NCI-H2081 (cell line): Measurements from ENCODE around the gene TMEM181.
"Not testable (repeated sequence)": the region's sequence is repeated elsewhere in the genome, so short reads cannot be mapped to it uniquely, and the experiment has no call there.

Experiments
- DNase-seq, 2 experiments: peaks; one replicate each; lab custom pipeline; 2025; lab: John Stamatoyannopoulos, UW

Gene TMEM181, protein sequence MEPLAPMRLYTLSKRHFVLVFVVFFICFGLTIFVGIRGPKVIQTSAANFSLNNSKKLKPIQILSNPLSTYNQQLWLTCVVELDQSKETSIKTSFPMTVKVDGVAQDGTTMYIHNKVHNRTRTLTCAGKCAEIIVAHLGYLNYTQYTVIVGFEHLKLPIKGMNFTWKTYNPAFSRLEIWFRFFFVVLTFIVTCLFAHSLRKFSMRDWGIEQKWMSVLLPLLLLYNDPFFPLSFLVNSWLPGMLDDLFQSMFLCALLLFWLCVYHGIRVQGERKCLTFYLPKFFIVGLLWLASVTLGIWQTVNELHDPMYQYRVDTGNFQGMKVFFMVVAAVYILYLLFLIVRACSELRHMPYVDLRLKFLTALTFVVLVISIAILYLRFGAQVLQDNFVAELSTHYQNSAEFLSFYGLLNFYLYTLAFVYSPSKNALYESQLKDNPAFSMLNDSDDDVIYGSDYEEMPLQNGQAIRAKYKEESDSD

GRCh38 chr6:158559895-158560835 lies at the start of gene TMEM181:
TMEM181 (plus strand) TSS chr6:158560091; CDS start chr6:158560225, 134 bp downstream.
- peak; percentile 39 to 79 for DNase-seq

DNA sequence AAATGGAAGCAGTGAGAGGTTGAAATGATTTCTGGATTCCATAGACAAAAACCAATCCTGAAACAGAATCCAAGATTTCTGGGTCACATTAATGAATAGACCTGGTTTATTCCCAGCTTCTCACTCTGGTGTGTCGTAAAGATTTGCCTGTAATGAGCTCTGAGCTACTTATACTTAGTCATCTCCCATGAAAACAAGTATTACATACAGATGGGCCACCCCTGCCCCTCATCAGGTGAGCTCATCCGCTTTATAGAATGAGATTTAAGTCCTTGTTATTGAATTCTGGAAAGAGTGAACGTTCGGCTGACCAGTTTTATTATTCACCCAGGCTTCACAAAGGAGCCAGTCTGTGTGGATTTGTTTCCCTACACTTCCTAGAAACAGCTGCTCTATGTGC lies 47.1 kb upstream of the TMEM181 start:
- no peak for DNase-seq

DNA sequence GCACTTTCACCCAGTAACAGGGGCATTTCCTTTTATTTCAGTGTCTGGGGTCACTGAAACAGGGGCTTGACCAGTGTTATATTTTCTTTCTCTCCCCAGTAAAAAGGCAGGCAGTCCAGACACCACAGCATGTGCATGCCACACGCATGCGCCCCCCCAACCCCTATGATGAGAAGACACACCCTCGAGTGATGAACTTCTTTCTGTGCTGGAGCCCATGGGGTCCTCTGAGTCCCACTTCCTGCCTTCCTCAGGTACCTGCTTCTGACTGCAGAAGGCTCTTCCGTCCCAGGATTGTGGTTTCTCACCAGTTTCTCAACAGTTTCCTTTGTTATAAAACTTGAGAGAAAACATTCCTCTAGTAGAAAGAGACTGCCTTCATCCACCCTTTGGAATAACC lies 45.7 kb upstream of the TMEM181 start:
- no peak for DNase-seq

DNA sequence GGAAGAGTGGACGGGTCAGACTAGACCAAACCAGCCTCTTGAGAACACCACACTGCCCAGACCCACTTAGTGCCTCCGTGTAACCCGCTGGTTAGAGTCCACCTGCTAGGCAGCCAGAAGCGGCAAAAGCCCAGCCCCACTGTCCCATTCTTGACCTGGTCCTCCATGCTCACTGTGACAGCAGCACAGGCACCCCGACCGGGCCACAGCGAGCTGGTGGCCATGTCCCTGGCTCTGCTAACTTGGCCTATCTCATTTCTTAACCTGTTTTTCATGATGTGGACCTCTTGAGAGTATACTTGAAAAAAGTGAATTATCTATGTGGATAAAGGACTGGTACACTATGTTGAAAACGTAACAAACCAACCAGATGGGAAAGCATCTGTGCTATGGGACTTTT lies 44.9 kb upstream of the TMEM181 start:
- DNase-seq = no peak

DNA sequence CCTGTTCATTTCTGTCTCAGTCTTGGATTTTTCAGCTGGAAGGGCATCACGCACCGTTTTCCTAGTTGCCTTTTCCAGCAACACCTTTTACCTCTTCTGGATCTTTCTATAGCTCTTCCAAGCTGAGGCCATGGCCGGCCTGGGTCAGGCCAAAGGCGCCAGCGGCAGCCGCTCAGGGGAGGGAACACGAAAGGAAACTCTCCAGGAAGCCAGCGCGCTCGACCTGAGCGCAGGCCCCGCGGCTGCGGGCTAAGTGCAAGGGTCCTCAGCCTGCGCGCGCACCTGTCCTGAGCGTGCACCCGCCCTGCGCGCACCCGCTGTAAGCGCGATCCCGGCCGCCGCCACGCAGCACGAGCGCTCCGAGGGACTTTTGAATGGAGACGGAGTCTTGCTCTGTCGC lies 43.8 kb upstream of the TMEM181 start:
- no peak for DNase-seq

DNA sequence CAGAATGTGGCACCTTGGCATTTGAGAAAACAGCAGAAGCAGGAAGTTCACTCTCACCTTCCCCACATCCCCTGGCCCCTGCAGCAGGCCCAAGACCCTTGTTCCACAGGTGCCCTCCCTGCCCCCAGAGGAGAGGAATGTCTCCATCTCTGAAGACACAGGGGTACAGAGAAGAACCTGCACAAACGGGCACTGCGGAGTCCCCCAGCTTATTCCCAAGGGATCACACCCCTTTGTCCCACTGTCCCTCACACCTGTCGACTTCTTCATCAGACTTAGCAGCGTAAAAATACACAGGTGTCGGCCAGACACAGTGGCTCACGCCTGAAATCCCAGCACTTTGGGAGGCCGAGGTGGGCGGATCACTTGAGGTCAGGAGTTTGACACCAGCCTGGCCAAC lies 42.9 kb upstream of the TMEM181 start:
- DNase-seq = no peak

- no peak for DNase-seq
Observed at GRCh38 chr6:158517581-158517980, 42.3 kb upstream of the TMEM181 start.

GRCh38 chr6:158518191-158519127 lies 41.4 kb upstream of the TMEM181 start:
- DNase-seq = peak; percentile 41 to 75

GRCh38 chr6:158519300-158519699 lies 40.6 kb upstream of the TMEM181 start:
- DNase-seq = no peak

- DNase-seq = no peak
Observed at GRCh38 chr6:158519761-158520160, 40.1 kb upstream of the TMEM181 start.

DNA sequence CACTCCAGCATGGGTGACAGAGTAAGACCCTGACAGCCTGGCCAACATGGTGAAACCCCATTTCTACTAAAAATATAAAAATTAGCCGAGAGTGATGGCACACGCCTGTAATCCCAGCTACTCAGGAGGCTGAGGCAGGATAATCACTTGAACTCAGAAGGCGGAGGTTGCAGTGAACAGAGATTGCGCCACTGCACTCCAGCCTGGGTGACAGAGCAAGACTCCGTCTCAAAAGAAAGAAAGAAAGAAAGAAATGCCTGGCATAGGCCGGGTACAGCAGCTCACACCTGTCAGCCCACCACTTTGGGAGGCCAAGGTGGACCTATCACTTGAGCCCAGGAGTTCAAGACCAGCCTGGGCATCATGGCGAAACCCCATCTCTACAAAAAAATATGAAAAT lies 38.9 kb upstream of the TMEM181 start:
- DNase-seq = not testable (repeated sequence)

DNA sequence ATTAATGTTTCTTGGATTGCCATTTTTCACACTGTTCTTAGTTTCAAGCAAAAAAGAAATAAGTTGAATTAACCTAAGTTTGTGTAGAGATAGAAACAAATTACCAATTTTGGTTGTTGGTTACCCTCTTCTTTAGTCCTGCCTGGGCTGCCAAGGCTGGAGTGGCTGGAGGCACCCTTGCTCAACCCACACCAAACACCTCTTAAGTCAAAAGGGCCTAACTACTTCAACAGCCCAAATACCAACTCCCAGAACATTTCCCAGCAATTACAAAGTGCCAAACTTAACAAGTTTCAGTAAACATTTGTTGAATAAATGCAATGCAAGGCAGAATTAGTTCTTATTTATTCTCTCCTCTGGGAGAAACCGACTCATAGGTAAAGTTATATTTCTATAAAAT lies 38.1 kb upstream of the TMEM181 start:
- DNase-seq = no peak

DNA sequence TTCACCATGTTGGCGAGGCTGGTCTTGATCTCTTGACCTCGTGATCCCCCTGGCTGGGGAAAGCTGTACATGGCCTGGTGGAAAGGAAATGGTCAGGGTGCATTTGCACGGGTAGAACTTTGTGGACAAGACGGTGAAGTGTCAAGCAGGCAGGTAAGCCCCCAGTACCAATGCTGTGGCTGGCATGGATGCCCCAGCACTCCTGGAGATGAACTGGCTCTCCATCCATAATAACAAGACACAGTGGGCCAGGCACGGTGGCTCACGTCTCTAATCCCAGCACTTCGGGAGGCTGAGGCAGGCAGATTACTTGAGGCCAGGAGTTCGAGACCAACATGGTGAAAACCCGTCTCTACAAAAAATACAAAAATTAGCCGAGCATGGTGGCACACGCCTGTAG lies 37.3 kb upstream of the TMEM181 start:
- no peak for DNase-seq

DNA sequence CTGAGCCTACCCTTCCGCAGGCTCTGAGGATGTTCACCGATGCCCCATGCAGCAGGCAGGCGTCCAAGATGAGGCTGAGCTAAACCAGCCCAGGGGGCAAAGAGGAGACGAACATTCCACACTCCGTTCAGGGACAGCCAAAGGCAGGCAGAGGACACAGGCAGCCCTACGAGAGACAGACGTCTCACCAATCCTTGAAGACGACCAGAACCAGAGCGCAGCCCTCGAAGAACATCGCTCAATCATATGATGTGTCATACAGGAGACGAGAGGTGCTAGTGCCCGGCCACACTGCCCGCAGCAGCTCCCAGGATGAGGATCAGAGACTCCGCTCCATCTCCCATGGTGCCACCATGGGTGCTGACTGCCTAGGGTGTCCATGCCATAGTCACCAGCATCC lies 35.6 kb upstream of the TMEM181 start:
- no peak for DNase-seq

GRCh38 chr6:158527858-158528257 lies 32.0 kb upstream of the TMEM181 start:
- not testable (repeated sequence) for DNase-seq

DNA sequence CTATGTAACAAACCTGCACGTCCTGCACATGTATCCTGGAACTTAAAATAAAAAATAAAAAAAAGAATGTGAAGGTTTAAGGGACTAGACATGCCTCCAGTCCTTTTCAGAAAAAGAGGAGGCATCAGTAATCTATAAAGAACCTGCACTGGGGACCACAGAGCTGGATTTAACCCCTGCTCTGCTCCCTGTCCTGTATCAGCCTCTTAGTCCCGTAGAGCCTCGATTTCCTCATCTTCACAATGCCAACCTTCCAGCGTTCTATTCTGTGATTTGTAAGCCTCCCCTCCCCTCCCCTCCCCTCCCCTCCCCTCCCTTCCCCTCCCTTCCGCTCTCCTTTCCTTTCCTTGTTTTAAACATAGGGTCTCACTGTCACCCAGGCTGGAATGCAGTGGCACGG lies 31.1 kb upstream of the TMEM181 start:
- no peak for DNase-seq

GRCh38 chr6:158529629-158530028 lies 30.3 kb upstream of the TMEM181 start:
- DNase-seq = no peak

- no peak for DNase-seq
Observed at GRCh38 chr6:158531566-158531965, 28.3 kb upstream of the TMEM181 start.

DNA sequence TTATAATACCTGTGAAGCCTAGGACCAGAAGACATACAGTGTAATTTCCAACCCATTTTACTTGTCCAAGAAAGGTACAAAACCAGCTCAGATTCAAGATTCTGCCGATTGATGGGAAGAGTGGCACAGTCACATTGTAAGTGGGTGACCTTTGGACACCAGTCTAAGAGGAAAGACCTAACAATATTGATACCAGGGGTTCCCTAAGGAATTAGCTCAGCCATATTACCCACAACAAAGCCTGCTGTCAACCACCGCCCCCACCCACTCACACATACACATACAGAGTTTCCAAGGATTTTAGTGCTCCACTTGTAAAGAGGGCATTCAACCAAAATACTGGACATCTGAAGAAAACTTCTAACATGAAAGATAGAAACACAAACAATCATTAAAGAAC lies 27.9 kb upstream of the TMEM181 start:
- DNase-seq = no peak

- DNase-seq = peak; percentile 58 to 60
Observed at GRCh38 chr6:158536084-158536890, 23.6 kb upstream of the TMEM181 start.
